ENCODE data around the gene CCDC57.

The CCDC57 gene

DNA sequence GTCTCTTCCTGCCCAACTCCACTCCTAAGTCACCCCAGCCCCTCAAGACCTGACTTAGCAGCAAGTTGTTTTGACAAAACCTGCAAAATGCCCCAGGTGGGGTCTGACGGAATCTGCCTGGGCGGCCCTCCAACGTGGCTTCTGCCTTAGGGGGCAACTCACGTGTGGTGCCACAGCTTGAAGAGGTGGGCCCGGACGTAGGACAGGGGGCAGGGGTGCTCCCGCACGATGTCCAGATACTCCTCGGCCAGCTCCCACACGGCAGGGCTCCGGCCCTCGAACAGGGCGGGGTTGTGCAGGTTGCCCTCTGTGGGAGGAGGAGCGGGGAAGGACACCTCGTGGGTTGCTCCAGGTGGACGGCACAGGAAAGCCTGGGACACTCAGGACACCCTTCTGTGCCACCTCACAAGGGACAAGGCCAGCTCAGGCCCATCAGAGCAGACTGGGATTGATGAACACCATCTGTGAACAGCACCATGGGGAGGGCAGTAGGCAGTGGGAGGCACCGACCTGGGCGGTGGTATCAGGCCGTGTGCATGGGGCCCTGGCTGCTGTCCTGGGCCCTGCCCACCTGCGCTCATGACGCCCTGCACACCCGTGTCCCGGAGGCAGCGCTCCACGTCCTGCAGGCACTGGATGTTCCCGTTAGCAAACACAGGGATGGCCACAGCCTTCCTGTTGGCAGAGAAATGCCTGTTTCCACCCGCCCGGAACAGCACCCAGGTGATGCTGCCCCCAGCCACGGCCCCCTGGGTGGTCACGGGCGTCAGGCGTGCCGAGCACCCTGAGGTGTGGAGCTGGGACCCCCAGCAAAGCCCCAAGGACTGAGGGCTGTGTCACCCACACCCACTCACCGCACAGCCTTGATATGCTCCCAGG lies 151.4 kb downstream of the CCDC57 start:
- Histone ChIP-seq H3K4me3 (no peak overlapping the region), H3K27ac (no peak overlapping the region)
- no peak for TF ChIP-seq CTCF (IDR thresholded peaks at IDR 0.05)
- DNase-seq (ENCODE audit: low spot score), result no peak

DNA sequence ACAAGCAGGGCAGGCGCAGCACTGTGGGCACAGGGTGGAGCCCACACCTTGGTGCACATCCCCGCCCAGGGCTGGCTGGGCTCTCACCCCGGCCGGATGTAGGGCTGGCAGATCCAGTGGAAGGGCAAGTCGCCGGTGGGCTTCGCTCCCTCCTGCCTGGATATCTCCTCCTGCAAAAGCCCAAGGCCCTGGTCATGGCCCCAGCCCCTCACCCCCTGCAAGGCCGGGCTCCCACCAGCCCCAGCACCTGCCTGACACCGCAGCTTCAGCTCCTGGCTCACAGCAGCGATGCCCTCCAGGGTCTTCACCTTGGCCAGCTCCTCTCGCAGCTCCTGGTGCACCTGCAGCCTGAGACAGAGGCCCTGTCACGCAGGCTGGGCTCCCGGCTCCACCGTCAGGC lies 152.0 kb downstream of the CCDC57 start:
- no peak for DNase-seq (ENCODE audit: low spot score)
- Histone ChIP-seq H3K4me3 (no peak overlapping the region), H3K27ac (no peak overlapping the region)
- TF ChIP-seq CTCF (IDR thresholded peaks at IDR 0.05), result no peak

- no peak for TF ChIP-seq CTCF (IDR thresholded peaks at IDR 0.05)
- DNase-seq (ENCODE audit: low spot score), result no peak
- Histone ChIP-seq H3K4me3 (no peak overlapping the region), H3K27ac (no peak overlapping the region)
Observed at GRCh38 chr17:82060001-82060380, 152.7 kb downstream of the CCDC57 start.

GRCh38 chr17:82059272-82060000 lies 153.2 kb downstream of the CCDC57 start:
- Histone ChIP-seq H3K27ac (no peak overlapping the region), H3K4me3 (no peak overlapping the region)
- DNase-seq (ENCODE audit: low spot score), result no peak
- no peak for TF ChIP-seq CTCF (IDR thresholded peaks at IDR 0.05)

GRCh38 chr17:82058855-82059249 lies 153.8 kb downstream of the CCDC57 start:
- no peak for TF ChIP-seq CTCF (IDR thresholded peaks at IDR 0.05)
- no peak for DNase-seq (ENCODE audit: low spot score)
- Histone ChIP-seq H3K4me3 (no peak overlapping the region), H3K27ac (no peak overlapping the region)

GRCh38 chr17:82058230-82058854 lies 154.3 kb downstream of the CCDC57 start:
- no peak for DNase-seq (ENCODE audit: low spot score)
- Histone ChIP-seq H3K27ac (no peak overlapping the region), H3K4me3 (no peak overlapping the region)
- no peak for TF ChIP-seq CTCF (IDR thresholded peaks at IDR 0.05)

All from coronary artery (tissue), 2 donors.